HuH-7 (cell line): Measurements from ENCODE around the gene SRPK2.
A peak's percentile ranks its signal among the peaks of the same experiment; 100 is the strongest.
"Not testable (repeated sequence)": the region's sequence is repeated elsewhere in the genome, so short reads cannot be mapped to it uniquely, and the experiment has no call there.

Experiments used
- DNase-seq: peaks from one replicate; pipeline ENCODE4 v3.0.0; 2011; ENCODE audit warnings: low spot score

Gene SRPK2

DNA sequence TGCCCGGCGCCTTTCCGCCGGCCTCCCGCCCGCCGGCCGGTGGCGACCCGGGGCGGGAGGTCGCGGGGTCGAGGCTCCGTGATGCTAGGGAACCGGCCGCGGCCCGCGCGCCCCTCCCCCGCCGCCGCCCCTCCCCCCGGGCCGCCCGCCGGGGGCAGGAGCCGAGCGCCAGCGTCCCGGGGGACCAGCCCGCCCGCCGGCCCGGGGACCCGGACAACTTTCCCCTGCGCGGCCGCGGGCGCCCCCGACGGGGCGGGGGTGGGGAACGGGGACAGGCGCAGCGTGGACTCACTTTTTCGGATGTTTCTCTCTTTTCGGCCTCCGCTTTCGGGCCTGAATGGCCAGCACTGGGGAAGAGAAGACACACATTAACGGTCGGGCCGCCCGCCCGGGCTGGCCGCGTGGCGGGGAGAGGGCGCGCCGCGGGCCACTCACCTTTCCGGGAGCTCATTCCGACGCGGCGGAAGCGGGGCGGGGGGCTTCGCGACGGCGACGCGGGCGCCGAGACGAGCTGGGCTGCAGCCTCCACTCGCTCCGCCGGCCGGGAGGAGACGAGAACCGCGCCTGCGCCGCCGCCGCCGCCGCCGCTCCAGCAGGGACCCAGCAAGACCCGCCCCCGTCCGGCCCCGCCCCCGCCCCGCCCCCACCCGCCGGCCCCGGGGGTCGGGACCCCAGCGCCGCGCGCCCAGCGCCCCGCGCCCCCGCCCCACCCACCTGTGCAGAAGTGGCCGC lies at the start of gene SRPK2:
TSS of gene SRPK2 (minus strand) at position 566 of the 732 bp plus-strand sequence.
- peak; percentile 89 for DNase-seq

DNA sequence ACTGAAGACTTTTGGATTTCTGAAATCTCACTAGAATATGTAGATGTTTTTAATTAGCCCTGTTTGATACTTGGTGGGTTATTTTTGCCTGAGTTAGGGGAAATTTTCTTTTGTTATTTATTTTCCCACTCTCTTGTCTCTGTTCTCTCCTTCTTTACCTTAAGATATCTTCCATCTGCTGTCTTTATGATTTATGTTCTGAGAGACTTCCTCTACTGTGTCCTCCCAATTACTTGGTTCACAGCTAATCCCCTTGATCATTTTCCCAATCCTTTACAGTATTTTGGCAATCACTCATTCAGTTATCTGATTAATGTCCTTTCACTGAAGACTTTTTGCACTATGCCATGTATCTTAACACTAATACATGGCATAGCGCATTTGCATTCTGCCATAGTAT lies 49.5 kb upstream of the SRPK2 start:
- no peak for DNase-seq

DNA sequence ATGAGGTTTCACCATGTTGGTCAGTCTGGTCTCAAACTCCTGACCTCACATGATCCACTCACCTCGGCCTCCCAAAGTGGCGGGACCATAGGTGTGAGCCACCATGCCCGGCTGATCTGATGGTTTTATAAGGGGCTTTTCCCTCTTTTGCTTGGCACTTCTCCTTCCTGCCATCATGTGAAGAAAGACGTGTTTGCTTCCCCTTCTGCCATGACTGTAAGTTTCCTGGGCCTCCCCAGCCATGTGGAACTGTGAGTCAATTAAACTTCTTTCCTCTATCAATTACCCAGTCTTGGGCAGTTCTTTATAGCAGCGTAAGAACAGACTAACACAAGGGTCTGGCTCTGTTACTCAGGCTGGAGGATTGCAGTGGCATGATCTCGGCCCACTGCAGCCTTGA lies 48.6 kb upstream of the SRPK2 start:
- not testable (repeated sequence) for DNase-seq

DNA sequence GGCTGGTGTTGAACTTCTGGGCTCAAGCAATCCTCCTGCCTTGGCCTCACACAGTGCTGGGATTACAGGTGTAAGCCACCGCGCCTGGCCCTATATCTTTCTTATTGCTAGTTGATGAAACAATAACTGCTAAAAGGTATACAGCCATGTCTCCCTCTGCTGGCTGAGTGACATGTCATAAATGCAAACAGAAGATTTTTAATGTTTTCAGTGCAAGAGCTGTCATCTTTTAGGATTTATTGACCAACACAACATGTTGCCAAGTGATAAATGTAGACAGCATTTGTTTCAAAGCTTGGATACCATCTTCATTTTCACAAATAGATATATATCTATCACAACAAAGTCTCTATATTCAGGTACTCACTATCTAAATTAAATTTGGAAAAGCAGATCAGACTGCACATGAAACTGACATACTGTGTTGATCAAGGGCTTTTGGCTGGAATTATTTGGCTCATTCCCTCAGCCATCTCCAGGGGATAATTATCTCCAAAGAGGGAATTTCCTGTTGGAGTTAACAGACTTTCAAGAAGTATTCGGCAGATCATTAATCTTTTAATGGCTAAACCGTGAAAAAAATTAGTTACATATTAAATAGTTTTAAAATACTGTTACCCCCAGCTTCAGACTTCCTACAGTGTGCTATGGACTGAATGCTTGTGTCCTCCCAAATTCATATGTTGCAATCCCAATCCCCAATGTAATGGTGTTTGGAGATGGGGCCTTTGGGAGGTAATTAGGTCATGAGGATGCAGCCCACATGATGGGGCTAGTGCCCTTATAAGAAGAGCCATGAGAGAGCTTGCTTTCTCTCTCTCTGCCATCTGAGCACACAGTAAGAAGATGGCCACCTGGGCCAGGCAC lies 41.3 kb upstream of the SRPK2 start:
- DNase-seq, result no peak

DNA sequence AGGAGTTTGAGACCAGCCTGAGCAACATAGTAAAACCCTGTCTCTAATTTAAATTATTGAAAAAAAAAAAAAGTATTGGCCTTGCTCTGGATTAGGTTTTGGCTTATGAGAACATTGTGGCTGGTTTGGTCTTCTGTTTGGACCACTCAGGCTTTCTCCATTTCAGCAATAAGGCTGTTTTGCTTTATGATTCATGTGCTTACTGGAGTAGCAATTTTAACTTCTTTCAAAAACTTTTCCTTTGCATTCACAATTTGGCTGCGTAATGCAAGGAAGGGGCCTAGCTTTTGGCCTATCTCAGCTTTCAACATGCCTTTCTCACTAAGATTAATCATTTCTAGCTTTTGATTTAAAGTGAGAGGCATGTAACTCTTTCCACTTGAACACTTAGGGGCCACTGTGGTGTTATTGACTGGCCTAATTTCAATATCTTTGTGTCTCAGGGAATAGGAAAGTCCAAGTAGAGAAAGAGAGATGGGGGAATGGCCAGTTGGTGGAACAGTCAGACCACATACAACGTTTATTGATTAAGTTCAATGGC lies 38.0 kb upstream of the SRPK2 start:
- DNase-seq, result no peak

DNA sequence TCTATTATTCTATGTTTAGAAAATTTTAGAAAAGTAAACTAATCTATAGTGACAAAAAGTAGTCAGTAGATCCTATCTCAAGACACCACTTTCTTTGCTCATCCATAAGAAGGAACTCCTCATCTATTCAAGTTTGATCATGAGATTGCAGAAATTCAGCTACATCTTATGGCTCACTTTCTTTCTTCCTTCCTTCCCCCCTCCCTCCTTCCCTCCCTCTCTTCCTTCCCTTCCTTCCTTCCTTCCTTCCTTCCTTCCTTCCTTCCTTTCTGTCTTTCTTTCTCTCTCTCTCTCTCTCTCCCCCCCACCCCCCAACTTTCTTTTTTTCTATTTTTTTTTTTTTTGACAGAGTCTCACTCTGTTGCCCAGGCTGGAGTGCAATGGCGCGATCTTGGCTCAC lies 35.3 kb upstream of the SRPK2 start:
- DNase-seq, result no peak

DNA sequence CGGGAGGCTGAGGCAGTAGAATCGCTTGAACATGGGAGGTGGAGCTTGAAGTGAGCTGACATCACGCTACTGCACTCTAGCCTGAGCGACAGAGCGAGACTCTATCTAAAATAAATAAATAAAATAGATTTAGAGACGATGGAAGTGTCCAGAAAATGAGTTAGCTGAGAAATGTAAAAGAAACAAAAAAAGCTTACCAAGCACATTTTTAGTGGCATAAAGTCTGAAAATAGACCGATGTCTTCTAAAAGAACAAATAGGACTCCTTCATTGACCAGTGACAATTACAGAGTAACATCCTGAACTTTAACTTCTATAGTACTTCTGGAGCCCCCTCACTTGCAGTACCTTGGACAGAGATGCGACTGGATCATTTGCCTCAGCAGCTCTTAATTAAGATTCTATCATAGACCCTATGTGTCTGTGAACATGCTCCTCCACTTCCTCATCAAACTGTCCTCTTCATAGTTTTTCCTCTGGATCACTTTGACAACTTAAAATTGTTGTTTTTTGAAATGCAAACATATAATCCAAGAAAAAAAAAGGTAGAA lies 25.2 kb upstream of the SRPK2 start:
- no peak for DNase-seq

DNA sequence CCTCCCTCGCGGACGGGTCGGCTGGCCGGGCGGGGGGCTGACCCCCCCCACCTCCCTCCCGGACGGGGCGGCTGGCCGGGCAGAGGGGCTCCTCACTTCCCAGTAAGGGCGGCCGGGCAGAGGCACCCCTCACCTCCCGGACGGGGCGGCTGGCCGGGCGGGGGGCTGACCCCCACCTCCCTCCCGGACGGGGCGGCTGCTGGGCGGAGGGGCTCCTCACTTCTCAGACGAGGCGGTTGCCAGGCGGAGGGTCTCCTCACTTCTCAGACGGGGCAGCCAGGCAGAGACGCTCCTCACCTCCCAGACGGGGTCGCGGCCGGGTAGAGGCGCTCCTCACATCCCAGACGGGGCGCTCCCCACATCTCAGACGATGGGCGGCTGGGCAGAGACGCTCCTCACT lies 22.1 kb upstream of the SRPK2 start:
- DNase-seq, result not testable (repeated sequence)

DNA sequence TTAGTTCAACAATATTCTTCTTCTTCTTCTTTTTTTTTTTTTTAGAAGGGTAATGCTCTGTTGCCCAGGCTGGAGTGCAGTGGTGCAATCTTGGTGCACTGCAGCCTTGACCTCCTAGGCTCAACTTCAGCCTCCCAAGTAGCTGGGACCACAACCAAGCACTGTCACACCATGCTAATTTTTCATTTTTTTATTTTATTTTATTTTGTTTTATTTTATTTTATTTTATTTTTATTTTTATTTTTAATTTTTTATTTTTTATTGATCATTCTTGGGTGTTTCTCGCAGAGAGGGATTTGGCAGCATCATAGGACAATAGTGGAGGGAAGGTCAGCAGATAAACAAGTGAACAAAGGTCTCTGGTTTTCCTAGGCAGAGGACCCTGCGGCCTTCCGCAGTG lies 21.1 kb upstream of the SRPK2 start:
- DNase-seq, result not testable (repeated sequence)

DNA sequence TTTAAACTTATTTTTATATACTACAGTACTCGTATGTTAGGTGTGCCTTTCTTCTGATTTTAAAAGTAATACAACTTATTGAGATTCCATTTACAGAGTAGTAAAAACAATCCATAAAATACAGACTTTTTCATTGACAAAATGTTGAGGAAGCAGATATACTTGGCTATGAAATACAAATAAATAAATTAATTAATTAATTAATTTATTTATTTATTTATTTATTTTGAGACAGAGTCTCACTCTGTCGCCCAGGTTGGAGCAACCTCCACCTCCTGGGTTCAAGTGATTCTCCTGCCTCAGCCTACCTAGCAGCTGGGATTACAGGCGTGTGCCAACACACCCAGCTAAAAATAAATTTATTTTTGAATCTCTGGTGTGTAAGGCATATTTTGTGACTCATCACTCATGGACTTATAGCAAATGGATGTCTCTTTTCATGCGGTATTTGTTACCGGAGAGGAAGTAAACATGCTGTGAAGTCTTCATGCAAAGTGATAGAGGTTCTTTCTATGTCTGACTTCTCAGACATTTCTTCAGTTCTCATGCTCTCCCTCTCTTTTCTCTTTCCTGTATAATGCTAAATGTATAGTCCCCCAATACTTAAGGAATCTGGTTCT lies 20.2 kb upstream of the SRPK2 start:
- no peak for DNase-seq

DNA sequence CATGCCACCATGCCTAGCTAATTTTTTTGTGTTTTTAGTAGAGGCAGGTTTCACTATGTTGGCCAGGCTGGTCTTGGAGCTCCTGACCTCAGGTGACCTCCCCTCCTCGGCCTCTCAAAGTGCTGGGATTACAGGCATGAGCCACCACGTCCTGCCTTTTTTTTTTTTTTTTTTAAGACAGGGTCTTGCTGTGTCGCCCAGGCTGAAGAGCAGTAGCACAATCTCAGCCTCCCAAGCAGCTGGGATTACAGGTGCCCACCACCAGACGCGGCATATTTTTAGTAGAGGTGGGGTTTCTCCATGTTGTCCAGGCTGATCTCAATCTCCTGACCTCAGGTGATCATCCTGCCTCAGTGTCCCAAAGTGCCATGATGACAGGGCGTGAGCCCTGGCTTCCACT lies 14.4 kb upstream of the SRPK2 start:
- no peak for DNase-seq

DNA sequence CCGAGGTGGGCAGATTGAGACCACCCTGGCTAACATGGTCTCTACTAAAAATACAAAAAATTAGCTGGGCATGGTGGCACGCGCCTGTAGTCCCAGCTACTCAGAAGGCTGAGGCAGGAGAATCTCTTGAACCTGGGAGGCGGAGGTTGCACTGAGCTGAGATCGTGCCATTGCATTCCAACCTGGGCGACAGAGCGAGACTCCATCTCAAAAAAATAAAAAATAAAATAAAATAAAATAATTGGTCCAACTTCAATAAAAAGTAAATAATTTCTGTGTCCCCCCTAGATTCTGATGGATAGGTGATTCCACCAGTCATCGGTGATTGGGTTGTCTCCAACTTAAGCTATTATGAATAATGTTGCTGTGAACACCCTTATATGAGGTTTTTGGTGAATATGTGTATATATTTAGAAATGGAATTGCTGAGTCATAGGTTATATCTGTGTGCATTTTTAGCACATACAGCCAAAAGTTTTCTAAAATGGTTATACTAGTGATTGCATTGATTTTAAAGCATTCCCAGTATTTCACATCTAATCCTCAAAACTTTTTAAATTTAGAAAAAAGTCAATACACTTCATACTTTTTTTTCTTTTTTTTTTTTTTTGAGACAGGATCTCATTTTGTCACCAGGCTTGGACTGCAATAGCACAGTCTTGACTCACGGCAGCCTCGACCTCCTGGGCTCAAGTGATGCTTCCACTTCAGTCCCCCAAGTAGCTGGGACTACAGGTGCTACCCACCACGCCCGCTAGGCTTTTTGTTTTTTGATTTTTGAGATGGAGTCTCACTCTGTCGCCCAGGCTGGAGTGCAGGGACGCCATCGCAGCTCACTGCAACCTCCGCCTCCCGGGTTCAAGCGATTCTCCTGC lies 13.7 kb upstream of the SRPK2 start:
- DNase-seq, result no peak

DNA sequence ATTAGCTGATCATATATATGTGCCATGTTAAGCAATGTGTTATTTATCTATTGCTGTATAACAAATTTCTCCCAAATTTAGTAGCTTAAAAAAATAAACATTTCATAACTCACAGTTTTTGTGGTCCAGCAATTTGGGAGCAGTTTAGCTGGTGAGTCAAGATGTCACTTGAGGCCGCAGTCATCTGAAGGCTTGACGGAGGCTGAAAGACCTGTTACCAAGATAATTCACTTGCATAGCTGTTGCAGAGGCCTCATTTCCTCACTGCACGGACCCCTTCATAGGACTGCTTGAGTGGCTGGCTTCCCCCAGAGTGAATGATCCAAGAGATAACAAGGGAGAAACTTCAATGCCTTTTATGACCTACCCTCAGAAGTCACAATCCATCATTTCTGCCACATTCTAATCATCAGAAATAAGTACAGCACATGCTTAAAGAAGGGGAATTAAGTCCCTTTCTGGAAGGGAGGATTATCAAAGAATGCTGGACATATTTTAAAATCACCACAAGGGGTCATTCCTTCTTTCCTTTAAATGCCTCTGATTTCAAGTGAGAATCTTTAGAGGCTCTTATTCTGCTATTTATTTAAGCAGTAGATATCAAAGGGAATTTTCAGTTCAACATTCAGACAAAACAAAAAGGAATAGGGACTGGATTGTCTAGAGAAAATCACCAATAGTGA lies 10.5 kb upstream of the SRPK2 start:
- DNase-seq, result no peak

DNA sequence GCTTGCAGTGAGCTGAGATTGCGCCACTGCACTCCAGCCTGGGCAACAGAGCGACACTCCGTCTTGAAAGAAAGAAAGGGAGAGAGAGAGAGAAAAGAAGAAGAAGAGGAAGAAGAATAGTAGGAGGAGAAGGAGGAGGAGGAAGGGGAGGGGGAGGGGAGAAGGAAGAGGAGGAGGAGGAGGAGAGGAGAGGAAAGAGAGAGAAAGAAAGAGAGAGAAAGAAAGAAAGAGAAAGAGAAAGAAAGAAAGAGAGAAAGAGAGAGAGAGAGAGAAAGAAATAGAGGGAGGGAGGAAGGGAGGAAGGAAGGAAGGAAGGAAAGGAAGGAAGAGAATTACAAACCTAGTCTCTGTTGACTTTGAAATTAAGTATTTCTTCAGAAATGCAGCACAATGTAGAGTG lies 7.8 kb upstream of the SRPK2 start:
- DNase-seq, result no peak

DNA sequence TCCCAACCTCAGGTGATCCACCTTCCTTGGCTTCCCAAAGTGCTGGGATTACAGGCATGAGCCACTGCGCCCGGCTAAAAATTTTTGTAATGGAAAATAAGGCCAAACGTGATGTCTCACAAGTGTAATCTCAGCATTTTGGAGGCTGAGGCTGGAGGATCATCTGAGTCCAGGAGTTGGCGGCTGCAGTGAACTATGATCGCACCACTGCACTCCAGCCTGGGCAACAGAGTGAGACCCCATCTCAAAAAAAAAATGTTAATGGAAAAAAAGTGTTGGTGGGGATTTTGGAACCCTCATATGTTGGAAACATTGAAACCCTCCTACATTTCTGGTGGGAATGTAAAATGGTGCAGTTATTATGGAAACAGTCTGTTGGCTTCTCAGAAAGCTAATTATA lies 2.7 kb upstream of the SRPK2 start:
- DNase-seq, result no peak

DNA sequence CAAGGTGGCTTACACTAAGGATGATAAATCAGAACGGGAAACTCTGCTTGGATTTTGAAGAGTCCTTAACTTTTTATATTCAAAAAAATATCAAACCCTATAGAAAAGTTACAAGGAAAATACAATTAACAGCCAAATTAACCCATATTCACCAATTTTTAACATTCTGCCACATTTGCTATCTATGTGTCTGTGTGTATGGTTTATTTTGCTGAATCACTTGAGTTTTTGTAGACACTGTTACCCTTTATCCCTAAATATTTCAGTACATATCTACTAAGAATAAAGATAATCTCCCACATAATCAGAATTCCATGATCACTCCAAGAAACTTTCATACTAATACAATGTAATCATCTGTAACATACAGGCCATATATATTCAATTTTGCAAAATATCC lies 1.2 kb upstream of the SRPK2 start:
- no peak for DNase-seq

DNA sequence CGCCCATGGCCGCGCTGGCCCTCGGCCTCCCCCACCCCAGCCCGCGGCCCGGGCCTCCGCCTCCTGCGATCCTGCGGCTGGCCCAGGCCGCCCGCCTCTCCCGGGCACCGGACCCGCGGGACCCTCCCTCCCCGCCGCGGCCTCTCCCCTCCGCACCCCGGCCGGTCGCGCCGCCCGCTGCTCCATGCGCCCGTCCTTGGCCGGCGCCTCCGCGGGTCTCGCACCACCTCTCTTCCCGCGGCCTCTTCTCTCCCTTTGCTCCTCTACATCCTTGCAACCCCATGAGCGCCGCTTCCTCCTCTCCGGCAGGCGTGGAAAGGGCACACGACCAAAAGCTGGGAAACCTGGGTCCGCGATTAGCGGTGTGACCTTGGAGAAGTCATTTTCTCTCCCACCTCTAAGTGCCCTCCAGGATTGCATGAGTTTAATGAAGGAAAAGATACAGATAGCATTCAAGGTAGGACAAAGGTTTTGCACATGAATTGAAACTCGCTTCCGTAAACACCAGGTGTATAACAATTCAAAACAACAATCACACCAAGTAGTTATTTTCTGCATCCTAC lies 448 bp upstream of the SRPK2 start:
- DNase-seq, result peak; percentile 79

DNA sequence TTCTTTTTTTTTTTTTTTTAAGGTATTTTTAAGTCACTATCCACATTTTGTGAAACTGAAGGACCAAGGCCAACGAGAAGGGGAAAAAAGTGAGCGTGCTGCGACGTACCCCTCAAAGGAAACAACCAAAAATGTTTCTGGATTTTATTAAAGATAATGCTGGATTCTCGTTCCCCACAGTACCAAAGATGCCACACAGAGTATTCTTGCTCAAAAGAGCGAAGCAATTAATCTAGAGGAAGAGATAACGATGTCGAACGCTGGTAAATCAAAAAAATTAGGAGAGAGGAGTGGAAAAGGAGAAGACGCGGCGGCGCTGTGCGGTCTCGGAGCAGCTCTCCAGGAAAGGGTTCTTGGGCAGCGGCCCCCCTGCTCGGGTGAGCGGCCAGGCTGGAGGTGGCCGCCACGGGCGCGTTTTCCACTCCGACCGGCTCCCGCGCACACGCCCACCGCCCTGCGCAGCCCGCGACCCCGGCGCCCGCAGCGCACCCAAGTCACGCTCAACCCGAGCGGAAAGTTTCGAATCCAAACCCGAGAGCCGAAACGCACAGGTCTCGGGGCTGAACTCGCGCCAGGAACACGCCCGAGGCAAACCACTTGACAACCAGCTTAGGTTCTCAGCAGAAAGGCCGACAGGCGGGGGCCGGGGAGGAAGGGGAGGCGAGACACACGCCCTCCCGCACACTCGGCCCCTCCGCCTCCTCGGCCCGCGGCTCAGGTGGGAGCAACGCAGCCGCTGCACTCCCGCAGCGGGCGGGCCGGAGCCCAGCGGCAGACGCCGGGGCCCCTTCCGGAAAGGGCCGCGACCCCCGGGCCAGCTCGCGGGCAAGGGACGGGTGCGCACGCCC lies 989 bp downstream of the SRPK2 start:
- peak; percentile 72 for DNase-seq

DNA sequence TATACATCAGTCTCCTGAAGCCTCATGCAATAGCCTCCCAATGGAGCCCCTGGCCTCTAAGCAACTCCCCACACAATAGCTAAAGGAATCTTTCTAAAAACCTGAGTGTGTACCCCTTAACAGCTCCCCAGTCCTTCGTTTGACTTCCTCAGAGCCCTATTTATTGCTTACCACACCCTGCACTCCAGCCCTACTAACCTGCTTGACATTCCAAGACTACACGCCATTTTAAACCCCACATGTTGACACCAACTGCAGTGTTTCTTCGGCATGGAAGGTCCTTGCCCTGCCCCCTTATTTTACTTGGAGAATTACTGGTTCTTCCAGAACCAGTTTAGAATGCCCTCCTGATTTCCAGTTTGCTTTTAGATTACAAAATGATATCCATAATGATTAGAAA lies 10.8 kb downstream of the SRPK2 start:
- no peak for DNase-seq
